ENCODE measurements around the gene MRPL53. TPM values are rescaled to one million over a fixed set of nuclear protein-coding genes. Genes with fewer than 3 reads are reported as not detected.
A peak's percentile ranks its signal among the peaks of the same experiment; 100 is the strongest.

MRPL53 gene
- total RNA-seq, 1 experiment from 2014 or later, result 98.1 TPM

- DNase-seq (ENCODE audit: low read depth, low spot score) (no peak), ATAC-seq (no peak)
- intact Hi-C loops (cut with micrococcal nuclease; ENCODE audit: unreplicated experiment), result loop anchor here (5.0 kb wide), 1 partner anchor 106 kb away; no protein-coding TSS in a partner anchor
- Histone ChIP-seq H3K4me1 (ENCODE audit: control insufficient read depth, insufficient read depth, low read length) (peaks cover 16% of the 10 kb centered on the region), H3K36me3 (ENCODE audit: control insufficient read depth, insufficient read depth, low read length) (peaks cover 3% of the 10 kb centered on the region; the same call in 1 of the 2 replicates), H3K27me3 (ENCODE audit: control insufficient read depth, insufficient read depth, low read length) (no peaks in the 10 kb centered on the region), H3K9me3 (ENCODE audit: control insufficient read depth, insufficient read depth, low read depth, low read length) (no peaks in the 10 kb centered on the region), H3K4me3 (ENCODE audit: low read depth in 2 of 2, low read length in 2 of 2) (peak overlapping the region; percentile 84 to 99), H3K27ac (ENCODE audit: low read length) (peak overlapping the region; percentile 99)
- ChIA-PET CTCF (no interaction called here), POLR2A (interaction anchor here (0.7 kb wide), 1 partner anchor 23 kb away, joined by 3 read pairs; the partner anchor contains the start of gene WBP1)
- BruUV-seq (replicated peaks), result no TSS peak
- TF ChIP-seq POLR2AphosphoS5 (IDR thresholded peaks at IDR 0.05; ENCODE audit: low read depth, low read length) (no peak), TCF7L2 (IDR thresholded peaks at IDR 0.05; ENCODE audit: low read depth, low read length) (no peak), SIN3A (IDR thresholded peaks at IDR 0.05; ENCODE audit: borderline replicate concordance, insufficient read depth, low read depth, low read length) (no peak), CTCF (IDR thresholded peaks at IDR 0.05) (no peak), REST (IDR thresholded peaks at IDR 0.05; ENCODE audit: insufficient read depth in 1 of 2, low read depth in 2 of 2, low read length in 1 of 2) (no peak)
- in situ Hi-C loops (cut with HindIII; ENCODE audit: low pct_unique_long_range_greater_than_20kb, low sequenced_read_pairs), result no loop called here
These were observed 9.0 kb upstream of the MRPL53 start for GRCh38 chr2:74481431-74481830.

GRCh38 chr2:74474899-74475298 is 2.4 kb upstream of the MRPL53 start:
- in situ Hi-C loops (cut with HindIII; ENCODE audit: low pct_unique_long_range_greater_than_20kb, low sequenced_read_pairs) (no loop called here), intact Hi-C loops (cut with micrococcal nuclease; ENCODE audit: unreplicated experiment) (no loop called here)
- Histone ChIP-seq H3K27me3 (ENCODE audit: control insufficient read depth, insufficient read depth, low read length) (no peaks in the 10 kb centered on the region), H3K36me3 (ENCODE audit: control insufficient read depth, insufficient read depth, low read length) (peaks cover 6% of the 10 kb centered on the region; the same call in 1 of the 2 replicates), H3K9me3 (ENCODE audit: control insufficient read depth, insufficient read depth, low read depth, low read length) (no peaks in the 10 kb centered on the region), H3K27ac (ENCODE audit: low read length) (no peak overlapping the region), H3K4me1 (ENCODE audit: control insufficient read depth, insufficient read depth, low read length) (no peaks in the 10 kb centered on the region; the same call in 1 of the 2 replicates), H3K4me3 (ENCODE audit: low read depth in 2 of 2, low read length in 2 of 2) (no peak overlapping the region)
- no TSS peak for BruUV-seq (replicated peaks)
- ATAC-seq (no peak), DNase-seq (ENCODE audit: low read depth, low spot score) (no peak)
- POLR2A ChIA-PET, result interaction anchor here (1.1 kb wide), 1 partner anchor 14 kb away, joined by 4 read pairs; no protein-coding TSS in a partner anchor
- CTCF ChIA-PET, result no interaction called here
- TF ChIP-seq SIN3A (IDR thresholded peaks at IDR 0.05; ENCODE audit: borderline replicate concordance, insufficient read depth, low read depth, low read length) (no peak), TCF7L2 (IDR thresholded peaks at IDR 0.05; ENCODE audit: low read depth, low read length) (no peak), POLR2AphosphoS5 (IDR thresholded peaks at IDR 0.05; ENCODE audit: low read depth, low read length) (no peak), CTCF (IDR thresholded peaks at IDR 0.05) (peak; percentile 69; the same call in 1 of the 2 replicates), REST (IDR thresholded peaks at IDR 0.05; ENCODE audit: insufficient read depth in 1 of 2, low read depth in 2 of 2, low read length in 1 of 2) (no peak)

All from Panc1 (cell line).